ENCODE results near the gene AKAP8L. TPM values are rescaled to one million over a fixed set of nuclear protein-coding genes. Genes with fewer than 3 reads are reported as not detected.

AKAP8L gene
- polyA plus RNA-seq, 4 donors = 40.4 to 134 (median 80.9) TPM

Other genes with a start within 250 kb of the AKAP8L start
- 10 to 100 TPM in 2 of 4 donors, 1 to 10 TPM in 1, under 1 TPM in 1; 0.45 to 15.6 (median 6.6) TPM for gene NOTCH3, start 218.0 kb downstream of the AKAP8L start, polyA plus RNA-seq
- under 1 TPM in 2 of 4 donors, not detected in 2; 0.74 to 0.76 TPM for gene EPHX3, start 186.5 kb downstream of the AKAP8L start, polyA plus RNA-seq
- gene BRD4, start 86.4 kb downstream of the AKAP8L start, polyA plus RNA-seq = 10 to 100 TPM; 15.7 to 41.4 (median 24.7) TPM
- 10 to 100 TPM; 14.1 to 26.5 (median 19.0) TPM for gene AKAP8, start 39.2 kb downstream of the AKAP8L start, polyA plus RNA-seq
- 10 to 100 TPM in 3 of 4 donors, 1 to 10 TPM in 1; 7.0 to 19.6 (median 15.5) TPM for gene WIZ, start 31.0 kb upstream of the AKAP8L start, polyA plus RNA-seq
- 1 to 10 TPM; 1.3 to 8.1 (median 3.0) TPM for gene RASAL3, start 45.6 kb upstream of the AKAP8L start, polyA plus RNA-seq
- under 1 TPM in 1 of 4 donors, not detected in 3; 0.54 TPM for gene PGLYRP2, start 60.5 kb upstream of the AKAP8L start, polyA plus RNA-seq
- gene CYP4F22, start 89.5 kb upstream of the AKAP8L start, polyA plus RNA-seq = under 1 TPM in 2 of 4 donors, not detected in 2; 0.09 to 0.15 TPM
- gene CYP4F8, start 196.2 kb upstream of the AKAP8L start, polyA plus RNA-seq = not detected
- 10 to 100 TPM in 2 of 4 donors, 1 to 10 TPM in 2; 2.3 to 15.2 (median 7.9) TPM for gene CYP4F3, start 221.9 kb upstream of the AKAP8L start, polyA plus RNA-seq